B cell (primary cell): Measurements from ENCODE around the gene TLR2. TPM values are rescaled to one million over a fixed set of nuclear protein-coding genes. Genes with fewer than 3 reads are reported as not detected.

Experiments
- ATAC-seq: fragments of 200-7000 bp; cut with Tn5 transposase; one replicate; pipeline ENCODE4 v1.10.0; 2021; ENCODE audit warnings: low read depth, mild to moderate bottlenecking, moderate number of reproducible peaks, moderate library complexity
- CTCF ChIA-PET: fragments of 350-600 bp; sonication (Branson Sonifier 250); formaldehyde crosslinking; loops from one replicate; lab custom pipeline; 2021; ENCODE audit warnings: antibody characterized with exemption, inconsistent platforms; lab: Charles Lee
- POLR2A ChIA-PET: fragments of 350-600 bp; sonication (Branson Sonifier 250); formaldehyde crosslinking; loops from one replicate; lab custom pipeline; 2021; ENCODE audit warnings: antibody characterized with exemption; lab: Charles Lee
- DNase-seq: peaks from one replicate; pipeline ENCODE4 v3.0.0; 2013
- H2AFZ ChIP-seq: 2 replicates; pipeline ENCODE4 v1.6.1; 2012; ENCODE audit warnings: mild to moderate bottlenecking, low read depth, low read length; ENCODE audit not compliant: insufficient read depth, poor library complexity, severe bottlenecking
- H3K27ac ChIP-seq, 2 donors: 1 replicate in 1 of 2; 2 replicates in 1 of 2; pipeline ENCODE4 v1.5.1; 2012 to 2013; ENCODE audit warnings: low read length in 2 of 2, mild to moderate bottlenecking in 2 of 2, moderate library complexity in 1 of 2
- H3K27me3 ChIP-seq, 4 experiments: fragments of 200-600 bp in 1 of 4; sonication (generic) in 1 of 4; replicated peaks in 1 of 4; 1 replicate in 2 of 4; 2 replicates in 2 of 4; pipeline versions ENCODE4 v1.6.1 to v1.7.0; 2013 to 2016; ENCODE audit warnings: low read length in 3 of 4, mild to moderate bottlenecking in 2 of 4, mixed read lengths in 1 of 4, moderate library complexity in 1 of 4; ENCODE audit not compliant: insufficient read depth in 4 of 4, control insufficient read depth in 3 of 4; ENCODE audit errors: control extremely low read depth in 1 of 4
- H3K36me3 ChIP-seq, 2 experiments: replicated peaks in 1 of 2; 1 replicate in 1 of 2; 2 replicates in 1 of 2; pipeline versions ENCODE4 v1.6.1 to v1.7.1; 2013; ENCODE audit warnings: low read length in 1 of 2; ENCODE audit not compliant: insufficient read depth in 2 of 2, control insufficient read depth in 1 of 2; ENCODE audit errors: control extremely low read depth in 1 of 2, extremely low read depth in 1 of 2
- H3K4me1 ChIP-seq, 2 donors: fragments of 200-600 bp in 1 of 2; sonication (generic) in 1 of 2; 1 replicate in 1 of 2; 2 replicates in 1 of 2; pipeline versions ENCODE4 v1.5.1 to v1.6.1; 2013 to 2017; ENCODE audit warnings: low read length in 2 of 2; ENCODE audit not compliant: control insufficient read depth in 2 of 2, insufficient read depth in 2 of 2
- H3K4me2 ChIP-seq: replicated peaks from 2 replicates; pipeline ENCODE3; 2012; ENCODE audit warnings: mild to moderate bottlenecking, low read depth, low read length; ENCODE audit not compliant: poor library complexity, severe bottlenecking
- H3K4me3 ChIP-seq, 5 experiments: fragments of 200-600 bp in 1 of 5; sonication (generic) in 1 of 5; 1 replicate in 3 of 5; 2 replicates in 2 of 5; pipeline versions ENCODE4 v1.5.1 to v1.7.0; 2011 to 2016; ENCODE audit warnings: low read length in 4 of 5, mild to moderate bottlenecking in 4 of 5, low read depth in 2 of 5, control low read depth in 1 of 5, moderate library complexity in 1 of 5; ENCODE audit not compliant: insufficient read depth in 1 of 5; ENCODE audit errors: control extremely low read depth in 1 of 5, extremely low read depth in 1 of 5
- H3K79me2 ChIP-seq: fragments of 200-600 bp; sonication (generic); one replicate; pipeline ENCODE4 v1.6.0; 2016; ENCODE audit warnings: low read length; ENCODE audit not compliant: control insufficient read depth, insufficient read depth
- H3K9ac ChIP-seq: fragments of 200-600 bp; sonication (generic); 2 replicates; pipeline ENCODE4 v1.6.1; 2017; ENCODE audit warnings: mild to moderate bottlenecking, low read length, moderate library complexity
- H3K9me3 ChIP-seq, 3 donors: one replicate each; pipeline versions ENCODE4 v1.6.1 to v1.7.1; 2013; ENCODE audit warnings: low read length in 2 of 3; ENCODE audit not compliant: control insufficient read depth in 2 of 3, insufficient read depth in 1 of 3; ENCODE audit errors: control extremely low read depth in 1 of 3
- H4K20me1 ChIP-seq: 2 replicates; pipeline ENCODE4 v1.6.0; 2012; ENCODE audit warnings: mild to moderate bottlenecking, low read length; ENCODE audit not compliant: insufficient read depth, control insufficient read depth, poor library complexity, severe bottlenecking
- H3K27ac Mint-ChIP-seq: one replicate; pipeline ENCODE4 v1.8.0; 2021; ENCODE audit warnings: mixed read lengths
- H3K27me3 Mint-ChIP-seq: one replicate; pipeline ENCODE4 v1.8.0; 2021; ENCODE audit warnings: mixed read lengths
- H3K4me1 Mint-ChIP-seq: one replicate; pipeline ENCODE4 v1.8.0; 2021; ENCODE audit warnings: mixed read lengths
- H3K4me3 Mint-ChIP-seq: one replicate; pipeline ENCODE4 v1.8.0; 2021; ENCODE audit warnings: mixed read lengths
- H3K9me3 Mint-ChIP-seq: one replicate; pipeline ENCODE4 v1.8.0; 2022; ENCODE audit warnings: mixed read lengths; ENCODE audit not compliant: insufficient read depth
- CTCF ChIP-seq: fragments of 200-600 bp; IDR thresholded peaks from one replicate; pipeline ENCODE4 v1.8.0; 2022; ENCODE audit warnings: antibody characterized with exemption, mild to moderate bottlenecking
- EZH2 ChIP-seq: IDR thresholded peaks from 2 replicates; pipeline ENCODE4 v1.6.1; 2012; ENCODE audit warnings: borderline replicate concordance, low read depth, mild to moderate bottlenecking, moderate library complexity, low read length; ENCODE audit not compliant: insufficient read depth, poor library complexity, severe bottlenecking
- WGBS: methylation state at CpG from one replicate; pipeline ENCODE4 v1.1.5; 2013; ENCODE audit warnings: missing lambda C conversion rate; ENCODE audit not compliant: insufficient coverage; 5-methylcytosine and 5-hydroxymethylcytosine counted together
- intact Hi-C: fragments of 100-400 bp; cut with micrococcal nuclease; formaldehyde crosslinking; loops from one replicate; pipeline ENCODE4 v1.10.0; 2022
- polyA plus RNA-seq: library from polyadenylated mRNA; depleted of rRNA; stranded (reverse); fragments of >200 nt; gene quantifications from 2 replicates; pipeline ENCODE4 v1.2.3, GENCODE V29; 2012
- total RNA-seq, 2 donors: library from RNA; stranded (reverse); fragments of 120-200 nt in 1 of 2; gene quantifications; 1 replicate in 1 of 2; 2 replicates in 1 of 2; pipeline versions ENCODE4 v1.2.3 to v1.2.4, GENCODE V29; 2013 to 2022

Gene TLR2
- total and polyA plus RNA-seq, 2 donors (not counting 1 experiment from before 2014, with no cell fraction given), result 3.3 to 5.0 TPM

GRCh38 chr4:153676486-153676885 lies 7.6 kb upstream of the TLR2 start:
- Histone ChIP-seq H3K27ac (no peak overlapping the region), H3K9me3 (peaks cover 2 to 14% (median 7%) of the 10 kb centered on the region in 3 donors), H3K4me3 (no peak overlapping the region), H4K20me1 (no peaks in the 10 kb centered on the region), H2AFZ (no peak overlapping the region), H3K79me2 (no peaks in the 10 kb centered on the region), H3K27me3 (peaks cover 0 to 6% (median 0%) of the 10 kb centered on the region in 4 experiments), H3K4me2 (no peak overlapping the region), H3K4me1 (no peaks in the 10 kb centered on the region), H3K36me3 (no peaks in the 10 kb centered on the region), H3K9ac (no peak overlapping the region)
- peaks cover 10% of the 10 kb centered on the region for H3K9me3 Mint-ChIP-seq
- ChIA-PET CTCF (no interaction called here), POLR2A (no interaction called here)
- H3K27me3 Mint-ChIP-seq, result peaks cover 11% of the 10 kb centered on the region
- no peak overlapping the region for H3K4me3 Mint-ChIP-seq
- no peak overlapping the region for H3K27ac Mint-ChIP-seq
- 100% methylated on average over 2 of the region's 5 CpGs for WGBS
- intact Hi-C loops, result no loop called here
- no peak for DNase-seq
- no peaks in the 10 kb centered on the region for H3K4me1 Mint-ChIP-seq
- ATAC-seq, result no peak
- TF ChIP-seq CTCF (no peak), EZH2 (no peak)

GRCh38 chr4:153676984-153677383 lies 7.1 kb upstream of the TLR2 start:
- ChIA-PET CTCF (no interaction called here), POLR2A (no interaction called here)
- Histone ChIP-seq H3K36me3 (no peaks in the 10 kb centered on the region), H3K4me3 (no peak overlapping the region), H3K4me1 (no peaks in the 10 kb centered on the region), H3K79me2 (no peaks in the 10 kb centered on the region), H4K20me1 (no peaks in the 10 kb centered on the region), H3K9me3 (peaks cover 2 to 14% (median 7%) of the 10 kb centered on the region in 3 donors), H3K27ac (no peak overlapping the region), H3K4me2 (no peak overlapping the region), H2AFZ (no peak overlapping the region), H3K9ac (no peak overlapping the region), H3K27me3 (peaks cover 0 to 6% (median 0%) of the 10 kb centered on the region in 4 experiments)
- peaks cover 8% of the 10 kb centered on the region for H3K27me3 Mint-ChIP-seq
- ATAC-seq, result no peak
- TF ChIP-seq EZH2, result no peak
- TF ChIP-seq CTCF, result no peak
- peaks cover 10% of the 10 kb centered on the region for H3K9me3 Mint-ChIP-seq
- no CpG with 5 or more reads among the region's 1 CpG for WGBS
- H3K4me3 Mint-ChIP-seq, result no peak overlapping the region
- no peaks in the 10 kb centered on the region for H3K4me1 Mint-ChIP-seq
- intact Hi-C loops, result no loop called here
- DNase-seq, result no peak
- H3K27ac Mint-ChIP-seq, result no peak overlapping the region
